H1 (cell line): ENCODE data around the gene CAV3. TPM values are rescaled to one million over a fixed set of nuclear protein-coding genes. Genes with fewer than 3 reads are reported as not detected.

Source experiments
- ATF3 ChIP-seq: IDR thresholded peaks from 2 replicates; pipeline ENCODE4 v1.6.1; 2011; ENCODE audit warnings: low read depth, mild to moderate bottlenecking, low read length; ENCODE audit not compliant: insufficient read depth
- HDAC6 ChIP-seq: IDR thresholded peaks from one replicate; pipeline ENCODE4 v1.7.1; 2012; ENCODE audit warnings: low read depth, mild to moderate bottlenecking, inconsistent platforms, low read length, moderate library complexity
- polyA plus RNA-seq, 7 experiments: library from polyadenylated mRNA; depleted of rRNA in 3 of 7; stranded (reverse) in 5 of 7; unstranded in 2 of 7; fragments of >200 nt in 5 of 7; fragments of 200-250 nt in 2 of 7; gene quantifications; 1 replicate in 5 of 7; 2 replicates in 1 of 7; 4 replicates in 1 of 7; pipeline versions ENCODE4 v1.2.1 to v1.2.3, GENCODE V29; 2011 to 2013; ENCODE audit warnings: missing spikeins in 2 of 7, mixed read lengths in 2 of 7
- total RNA-seq: library from RNA; stranded (reverse); fragmentation: NEBNext Ultra II Directional; extraction: Animal tissue kit (Norgen Biotek cat#: 25700); gene quantifications from 2 replicates; pipeline ENCODE4 v1.2.1, GENCODE V29; 2021

CAV3 gene
- total and polyA plus RNA-seq, 2 of the 8 experiments (the other 6 are each of a cell fraction or from before 2014, with no cell fraction given): not detected

GRCh38 chr3:8741581-8742261, 8.1 kb downstream of the CAV3 start (continued):
- TF ChIP-seq HDAC6: no peak
- peak; percentile 42; the same call in 1 of the 2 replicates for TF ChIP-seq ATF3
- TF ChIP-seq, all 59 proteins: peak for 4
